DOHH2 (cell line): ENCODE data around the gene TEX30.

Source experiments
- H3F3A ChIP-seq: fragments of 200-600 bp; sonication (generic), shearing (Covaris generic); 2 replicates; pipeline ENCODE4 v1.6.0; 2016; ENCODE audit warnings: antibody characterized with exemption, mild to moderate bottlenecking; ENCODE audit not compliant: control insufficient read depth, insufficient read depth
- H3K27ac ChIP-seq: fragments of 200-600 bp; sonication (generic); 2 replicates; pipeline ENCODE4 v1.5.1; 2014; ENCODE audit warnings: low read depth, mild to moderate bottlenecking, low read length, moderate library complexity
- H3K27me3 ChIP-seq: fragments of 200-600 bp; sonication (generic); 2 replicates; pipeline ENCODE4 v1.6.1; 2014; ENCODE audit warnings: mild to moderate bottlenecking, low read length, mixed read lengths; ENCODE audit not compliant: control insufficient read depth
- H3K36me3 ChIP-seq: fragments of 200-600 bp; sonication (generic); 2 replicates; pipeline ENCODE4 v1.6.1; 2014; ENCODE audit warnings: mild to moderate bottlenecking, low read length, moderate library complexity, mixed read lengths; ENCODE audit not compliant: control insufficient read depth
- H3K4me1 ChIP-seq: fragments of 200-600 bp; sonication (generic); 2 replicates; pipeline ENCODE4 v1.6.1; 2014; ENCODE audit warnings: mild to moderate bottlenecking, low read length, mixed read lengths; ENCODE audit not compliant: control insufficient read depth
- H3K4me2 ChIP-seq: fragments of 200-600 bp; sonication (generic); 2 replicates; pipeline ENCODE4 v1.6.0; 2014; ENCODE audit warnings: mild to moderate bottlenecking, low read length, moderate library complexity
- H3K4me3 ChIP-seq: fragments of 200-600 bp; sonication (generic); 2 replicates; pipeline ENCODE4 v1.5.1; 2014; ENCODE audit warnings: mild to moderate bottlenecking, low read length, mixed read lengths
- H3K79me2 ChIP-seq: fragments of 200-600 bp; sonication (generic); 2 replicates; pipeline ENCODE4 v1.6.1; 2014; ENCODE audit warnings: mild to moderate bottlenecking, low read length, mixed read lengths; ENCODE audit not compliant: control insufficient read depth
- H3K9me2 ChIP-seq: fragments of 200-600 bp; sonication (generic); replicated peaks from 2 replicates; pipeline ENCODE4 v1.6.1; 2014; ENCODE audit warnings: mild to moderate bottlenecking, low read length, mixed read lengths; ENCODE audit not compliant: control insufficient read depth
- H3K9me3 ChIP-seq: fragments of 200-600 bp; sonication (generic); 2 replicates; pipeline ENCODE4 v1.6.1; 2014; ENCODE audit warnings: antibody characterized with exemption, low read length, mixed read lengths; ENCODE audit not compliant: control insufficient read depth, insufficient read depth
- H4K20me1 ChIP-seq: fragments of 200-600 bp; sonication (generic); 2 replicates; pipeline ENCODE4 v1.6.0; 2014; ENCODE audit warnings: low read depth, mild to moderate bottlenecking, antibody characterized with exemption, low read length, moderate library complexity; ENCODE audit not compliant: control insufficient read depth, insufficient read depth
- CTCF ChIP-seq: fragments of 200-600 bp; sonication (generic); IDR thresholded peaks from one replicate; pipeline ENCODE4 v1.5.1; 2014; ENCODE audit warnings: antibody characterized with exemption, mild to moderate bottlenecking, low read depth, low read length; ENCODE audit not compliant: poor library complexity, severe bottlenecking
- EZH2phosphoT487 ChIP-seq: fragments of 200-600 bp; sonication (generic); IDR thresholded peaks from 2 replicates; pipeline ENCODE4 v1.6.1; 2017; ENCODE audit warnings: borderline replicate concordance, mild to moderate bottlenecking, antibody characterized with exemption, low read length, moderate library complexity, mixed read lengths

TEX30 gene

GRCh38 chr13:102742101-102742500 is 31.5 kb downstream of the TEX30 start:
- Histone ChIP-seq H3K36me3 (no peaks in the 10 kb centered on the region), H3F3A (no peaks in the 10 kb centered on the region), H3K27ac (no peak overlapping the region), H3K9me3 (no peaks in the 10 kb centered on the region), H3K4me1 (no peaks in the 10 kb centered on the region), H3K9me2 (no peaks in the 10 kb centered on the region), H3K27me3 (peaks cover 24% of the 10 kb centered on the region), H3K79me2 (no peaks in the 10 kb centered on the region), H3K4me2 (no peak overlapping the region), H3K4me3 (no peak overlapping the region), H4K20me1 (no peaks in the 10 kb centered on the region)
- TF ChIP-seq EZH2phosphoT487, result no peak

- Histone ChIP-seq H3K27ac (no peak overlapping the region), H3K79me2 (no peaks in the 10 kb centered on the region), H3K27me3 (peaks cover 4% of the 10 kb centered on the region; the same call in 1 of the 2 replicates), H4K20me1 (no peaks in the 10 kb centered on the region), H3K4me2 (no peak overlapping the region), H3K9me2 (no peaks in the 10 kb centered on the region), H3K36me3 (no peaks in the 10 kb centered on the region), H3K4me1 (no peaks in the 10 kb centered on the region), H3K9me3 (no peaks in the 10 kb centered on the region), H3K4me3 (no peak overlapping the region), H3F3A (no peaks in the 10 kb centered on the region)
- no peak for TF ChIP-seq EZH2phosphoT487
- no peak for TF ChIP-seq CTCF
These were observed 43.9 kb downstream of the TEX30 start for GRCh38 chr13:102729560-102730270.

GRCh38 chr13:102726430-102726829 is 47.2 kb downstream of the TEX30 start:
- no peaks in the 10 kb centered on the region for H4K20me1 ChIP-seq
- H3K79me2 ChIP-seq, result no peaks in the 10 kb centered on the region
- no peak overlapping the region for H3K4me2 ChIP-seq
- H3K9me2 ChIP-seq, result no peaks in the 10 kb centered on the region
- H3K27me3 ChIP-seq, result peaks cover 8% of the 10 kb centered on the region; the same call in 1 of the 2 replicates
- no peak overlapping the region for H3K4me3 ChIP-seq
- no peaks in the 10 kb centered on the region for H3F3A ChIP-seq
- no peaks in the 10 kb centered on the region for H3K9me3 ChIP-seq
- no peak overlapping the region for H3K27ac ChIP-seq
- no peaks in the 10 kb centered on the region for H3K4me1 ChIP-seq
- no peak for TF ChIP-seq EZH2phosphoT487
- peak; percentile 8 for TF ChIP-seq CTCF
- no peaks in the 10 kb centered on the region for H3K36me3 ChIP-seq

- Histone ChIP-seq H3K4me2 (no peak overlapping the region), H3K79me2 (no peaks in the 10 kb centered on the region), H3K36me3 (no peaks in the 10 kb centered on the region), H4K20me1 (no peaks in the 10 kb centered on the region), H3K27me3 (peaks cover 4% of the 10 kb centered on the region; the same call in 1 of the 2 replicates), H3K4me3 (no peak overlapping the region), H3K27ac (no peak overlapping the region), H3K9me3 (no peaks in the 10 kb centered on the region), H3F3A (no peaks in the 10 kb centered on the region), H3K4me1 (no peaks in the 10 kb centered on the region), H3K9me2 (no peaks in the 10 kb centered on the region)
- TF ChIP-seq CTCF (no peak), EZH2phosphoT487 (no peak)
These were observed 48.7 kb downstream of the TEX30 start for GRCh38 chr13:102724923-102725322.
